H9 (cell line): ENCODE results near the gene PDE2A. TPM values are rescaled to one million over a fixed set of nuclear protein-coding genes. Genes with fewer than 3 reads are reported as not detected.

Experiments used
- DNase-seq: peaks from one replicate; pipeline ENCODE4 v3.0.0-alpha.2; 2017
- H2AFZ ChIP-seq: one replicate; pipeline ENCODE4 v1.6.1; 2013; ENCODE audit warnings: mild to moderate bottlenecking, low read length, control low read depth, moderate library complexity
- H2AK5ac ChIP-seq: 2 replicates; pipeline ENCODE4 v1.6.1; 2013; ENCODE audit warnings: low read length, control low read depth, mixed read lengths; ENCODE audit not compliant: insufficient read length
- H2BK120ac ChIP-seq: one replicate; pipeline ENCODE4 v1.6.1; 2013; ENCODE audit warnings: low read depth, mild to moderate bottlenecking, low read length, control low read depth, inconsistent platforms; ENCODE audit not compliant: poor library complexity, severe bottlenecking
- H2BK12ac ChIP-seq: 2 replicates; pipeline ENCODE4 v1.6.1; 2013; ENCODE audit warnings: low read length, control low read depth, mixed read lengths, low read depth; ENCODE audit not compliant: insufficient read length
- H2BK15ac ChIP-seq: 2 replicates; pipeline ENCODE4 v1.6.1; 2013; ENCODE audit warnings: low read depth, low read length, control low read depth
- H2BK20ac ChIP-seq: one replicate; pipeline ENCODE4 v1.6.1; 2013; ENCODE audit warnings: low read depth, mild to moderate bottlenecking, low read length, control low read depth, inconsistent platforms; ENCODE audit not compliant: poor library complexity, severe bottlenecking
- H2BK5ac ChIP-seq: 2 replicates; pipeline ENCODE4 v1.6.1; 2013; ENCODE audit warnings: low read length, control low read depth, mixed read lengths; ENCODE audit not compliant: insufficient read length
- H3K14ac ChIP-seq: 2 replicates; pipeline ENCODE4 v1.6.1; 2013; ENCODE audit warnings: low read length, control low read depth; ENCODE audit not compliant: insufficient read depth
- H3K18ac ChIP-seq: 2 replicates; pipeline ENCODE4 v1.6.1; 2013; ENCODE audit warnings: low read depth, mild to moderate bottlenecking, mixed read lengths, low read length, control low read depth; ENCODE audit not compliant: insufficient read length
- H3K23ac ChIP-seq: 2 replicates; pipeline ENCODE4 v1.6.1; 2013; ENCODE audit warnings: low read length, control low read depth, mixed read lengths, low read depth; ENCODE audit not compliant: insufficient read length
- H3K23me2 ChIP-seq: 2 replicates; pipeline ENCODE4 v1.6.1; 2013; ENCODE audit warnings: low read depth, mild to moderate bottlenecking, mixed read lengths, low read length, control low read depth; ENCODE audit not compliant: insufficient read length, poor library complexity, severe bottlenecking
- H3K27ac ChIP-seq: 2 replicates; pipeline ENCODE4 v1.5.1; 2013; ENCODE audit warnings: low read length, control low read depth, mixed read lengths, low read depth; ENCODE audit not compliant: insufficient read length
- H3K27me3 ChIP-seq: 2 replicates; pipeline ENCODE4 v1.6.1; 2013; ENCODE audit warnings: low read length, control low read depth, inconsistent platforms; ENCODE audit not compliant: insufficient read depth
- H3K4ac ChIP-seq: 2 replicates; pipeline ENCODE4 v1.6.1; 2013; ENCODE audit warnings: low read depth, mild to moderate bottlenecking, control low read depth, inconsistent platforms, low read length, moderate library complexity
- H3K4me1 ChIP-seq: 2 replicates; pipeline ENCODE4 v1.6.1; 2013; ENCODE audit warnings: low read length, control low read depth, inconsistent platforms; ENCODE audit not compliant: insufficient read depth
- H3K4me2 ChIP-seq: 2 replicates; pipeline ENCODE4 v1.6.1; 2013; ENCODE audit warnings: low read length, control low read depth, mixed read lengths; ENCODE audit not compliant: insufficient read length, insufficient read depth
- H3K56ac ChIP-seq: 2 replicates; pipeline ENCODE4 v1.6.1; 2013; ENCODE audit warnings: low read depth, mild to moderate bottlenecking, mixed read lengths, low read length, control low read depth; ENCODE audit not compliant: insufficient read length
- H3K79me1 ChIP-seq: 2 replicates; pipeline ENCODE4 v1.6.1; 2013; ENCODE audit warnings: low read depth, mild to moderate bottlenecking, moderate library complexity, low read length, control low read depth, inconsistent platforms; ENCODE audit not compliant: insufficient read depth, poor library complexity, severe bottlenecking
- H3K79me2 ChIP-seq: 2 replicates; pipeline ENCODE4 v1.6.1; 2013; ENCODE audit warnings: low read length, control low read depth, inconsistent platforms; ENCODE audit not compliant: insufficient read depth
- H3K9ac ChIP-seq: 2 replicates; pipeline ENCODE4 v1.6.1; 2013; ENCODE audit warnings: low read length, control low read depth, mixed read lengths; ENCODE audit not compliant: insufficient read length; ENCODE audit errors: extremely low read depth
- H3K9me3 ChIP-seq: one replicate; pipeline ENCODE4 v1.6.1; 2013; ENCODE audit warnings: low read depth, low read length, inconsistent platforms; ENCODE audit not compliant: control insufficient read depth
- H3T11ph ChIP-seq: one replicate; pipeline ENCODE4 v1.6.1; 2013; ENCODE audit warnings: mild to moderate bottlenecking, low read length, control low read depth, inconsistent platforms
- H4K20me1 ChIP-seq: one replicate; pipeline ENCODE4 v1.6.1; 2013; ENCODE audit not compliant: control insufficient read depth, insufficient read length, insufficient read depth
- H4K5ac ChIP-seq: 2 replicates; pipeline ENCODE4 v1.6.1; 2013; ENCODE audit warnings: low read depth, mild to moderate bottlenecking, mixed read lengths, low read length, control low read depth; ENCODE audit not compliant: insufficient read length
- H4K8ac ChIP-seq: replicated peaks from 2 replicates; pipeline ENCODE4 v1.6.1; 2013; ENCODE audit warnings: low read length, control low read depth, mixed read lengths, low read depth; ENCODE audit not compliant: insufficient read length
- H4K91ac ChIP-seq: 2 replicates; pipeline ENCODE4 v1.6.1; 2013; ENCODE audit warnings: low read depth, mild to moderate bottlenecking, moderate library complexity, mixed read lengths, low read length, control low read depth; ENCODE audit not compliant: insufficient read length
- H3K27ac Mint-ChIP-seq, 3 experiments: 2 replicates in 2 of 3; 3 replicates in 1 of 3; pipeline ENCODE4 v1.8.0; 2020 to 2021; ENCODE audit warnings: mixed read lengths in 3 of 3, mild to moderate bottlenecking in 1 of 3, moderate library complexity in 1 of 3
- H3K27me3 Mint-ChIP-seq: 2 replicates; pipeline ENCODE4 v1.8.0; 2021; ENCODE audit warnings: low read depth, mild to moderate bottlenecking, moderate library complexity, mixed read lengths
- H3K36me3 Mint-ChIP-seq, 3 experiments: 2 replicates in 2 of 3; 3 replicates in 1 of 3; pipeline ENCODE4 v1.8.0; 2020 to 2021; ENCODE audit warnings: low read depth in 3 of 3, mixed read lengths in 3 of 3; ENCODE audit not compliant: insufficient read depth in 1 of 3
- H3K4me1 Mint-ChIP-seq, 2 experiments: 2 replicates each; pipeline ENCODE4 v1.8.0; 2020; ENCODE audit warnings: mixed read lengths in 2 of 2
- H3K4me3 Mint-ChIP-seq, 2 experiments: 2 replicates in 1 of 2; 3 replicates in 1 of 2; pipeline ENCODE4 v1.8.0; 2020 to 2021; ENCODE audit warnings: mild to moderate bottlenecking in 2 of 2, mixed read lengths in 2 of 2, moderate library complexity in 1 of 2
- H3K9me3 Mint-ChIP-seq, 2 experiments: 2 replicates in 1 of 2; 3 replicates in 1 of 2; pipeline ENCODE4 v1.8.0; 2020; ENCODE audit warnings: mild to moderate bottlenecking in 2 of 2, mixed read lengths in 2 of 2, moderate library complexity in 1 of 2
- CTCF ChIP-seq: fragments of 200-600 bp; sonication (generic); conservative IDR thresholded peaks from 3 replicates; pipeline ENCODE4 v1.8.0; 2021; ENCODE audit warnings: antibody characterized with exemption, mild to moderate bottlenecking
- WGBS: extraction: QIAGEN DNeasy Blood & Tissue Kit; methylation state at CpG from one replicate; pipeline ENCODE4 v1.1.7; 2013; ENCODE audit warnings: missing lambda C conversion rate, low lambda C conversion rate, mixed read lengths; ENCODE audit not compliant: insufficient read length; ENCODE audit errors: extremely low coverage; 5-methylcytosine and 5-hydroxymethylcytosine counted together
- total RNA-seq: library from RNA; stranded (reverse); gene quantifications from 2 replicates; pipeline ENCODE4 v1.2.1, GENCODE V29; 2021

The PDE2A gene
- total RNA-seq, 1 experiment from 2014 or later, result 3.4 TPM

DNA sequence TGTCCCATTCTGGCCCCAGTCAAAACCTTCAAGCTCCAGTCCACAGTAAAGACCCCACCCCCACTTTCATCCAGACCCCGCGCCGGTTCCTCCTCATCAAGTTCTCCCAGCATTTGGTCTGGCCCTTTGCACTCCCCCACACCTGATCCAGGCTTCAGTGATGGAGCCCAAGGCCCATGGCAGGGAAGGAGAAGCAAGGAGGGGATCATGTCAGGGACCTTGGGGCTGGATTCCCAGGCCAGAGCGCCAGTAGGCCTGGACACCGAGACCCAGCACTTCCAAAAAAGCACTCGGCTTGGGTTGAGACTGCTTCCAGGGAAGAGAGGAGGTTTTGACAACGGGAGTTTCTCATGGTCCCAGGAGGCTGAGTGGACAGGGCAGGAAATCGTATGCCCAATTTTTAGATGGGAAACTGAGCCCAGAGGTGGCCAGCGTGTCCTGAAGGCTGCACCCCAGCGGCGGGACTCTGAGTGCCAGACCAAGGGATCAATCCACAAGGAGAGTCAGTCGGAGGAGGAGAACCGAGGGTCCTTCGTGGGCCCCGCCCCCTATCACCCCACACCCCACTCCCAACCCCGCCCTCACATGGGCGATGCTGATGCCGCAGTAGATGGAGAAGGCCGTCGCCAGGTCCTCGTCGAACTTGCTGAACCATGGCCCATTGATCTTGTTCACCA lies 90.5 kb downstream of the PDE2A start:
- DNase-seq, result no peak
- Histone ChIP-seq H3K23me2 (peaks cover 8% of the 10 kb centered on the region), H3K23ac (no peak overlapping the region), H2AFZ (no peak overlapping the region), H3K18ac (peak overlapping the region; percentile 25), H2BK5ac (no peak overlapping the region), H3T11ph (no peak overlapping the region), H3K4me1 (no peaks in the 10 kb centered on the region), H3K27ac (no peak overlapping the region), H3K4ac (no peak overlapping the region), H4K8ac (no peak overlapping the region), H3K79me1 (no peaks in the 10 kb centered on the region), H4K91ac (no peak overlapping the region), H2BK120ac (no peak overlapping the region), H3K56ac (no peak overlapping the region), H2BK20ac (no peak overlapping the region), H3K79me2 (no peaks in the 10 kb centered on the region), H2AK5ac (no peak overlapping the region), H3K9me3 (no peaks in the 10 kb centered on the region), H3K4me2 (peak overlapping the region; percentile 61), H3K9ac (no peak overlapping the region), H4K20me1 (no peaks in the 10 kb centered on the region), H4K5ac (no peak overlapping the region), H2BK15ac (no peak overlapping the region), H3K27me3 (peaks cover 3% of the 10 kb centered on the region; the same call in 1 of the 2 replicates), H2BK12ac (no peak overlapping the region), H3K14ac (no peak overlapping the region)
- H3K4me3 Mint-ChIP-seq, result peak overlapping the region; percentile 48 to 70
- no CpG with 5 or more reads among the region's 22 CpGs for WGBS
- no peak overlapping the region for H3K27ac Mint-ChIP-seq
- no peak for TF ChIP-seq CTCF
- H3K36me3 Mint-ChIP-seq, result 0 out of 7 replicates have a peak, but pooled peaks cover 0 to 2% (median 0%) of the 10 kb centered on the region in 3 experiments
- H3K27me3 Mint-ChIP-seq, result peaks cover 88% of the 10 kb centered on the region
- peaks cover 2 to 16% of the 10 kb centered on the region in 2 experiments for H3K4me1 Mint-ChIP-seq
- no peaks in the 10 kb centered on the region for H3K9me3 Mint-ChIP-seq
